ENCODE results near the gene SRPRB.

DNA sequence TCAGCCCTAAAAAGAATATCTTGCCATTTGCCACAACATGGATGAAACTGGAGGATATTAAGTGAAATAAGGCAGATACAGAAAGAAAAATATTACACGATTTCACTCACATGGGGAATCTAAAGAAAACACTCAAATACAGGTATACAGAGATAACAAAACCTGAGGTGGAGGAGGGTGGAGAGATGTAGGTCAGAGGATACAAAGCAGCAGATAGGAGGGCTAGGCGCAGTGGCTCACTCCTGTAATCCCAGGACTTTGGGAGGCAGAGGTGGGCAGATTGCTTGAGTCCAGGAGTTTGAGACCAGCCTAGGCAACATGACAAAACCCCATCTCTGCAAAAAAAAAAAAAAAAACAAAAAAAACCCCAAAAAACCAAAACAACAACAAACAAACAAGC lies 23.2 kb upstream of the SRPRB start:
- TF ChIP-seq, protein P1, sequence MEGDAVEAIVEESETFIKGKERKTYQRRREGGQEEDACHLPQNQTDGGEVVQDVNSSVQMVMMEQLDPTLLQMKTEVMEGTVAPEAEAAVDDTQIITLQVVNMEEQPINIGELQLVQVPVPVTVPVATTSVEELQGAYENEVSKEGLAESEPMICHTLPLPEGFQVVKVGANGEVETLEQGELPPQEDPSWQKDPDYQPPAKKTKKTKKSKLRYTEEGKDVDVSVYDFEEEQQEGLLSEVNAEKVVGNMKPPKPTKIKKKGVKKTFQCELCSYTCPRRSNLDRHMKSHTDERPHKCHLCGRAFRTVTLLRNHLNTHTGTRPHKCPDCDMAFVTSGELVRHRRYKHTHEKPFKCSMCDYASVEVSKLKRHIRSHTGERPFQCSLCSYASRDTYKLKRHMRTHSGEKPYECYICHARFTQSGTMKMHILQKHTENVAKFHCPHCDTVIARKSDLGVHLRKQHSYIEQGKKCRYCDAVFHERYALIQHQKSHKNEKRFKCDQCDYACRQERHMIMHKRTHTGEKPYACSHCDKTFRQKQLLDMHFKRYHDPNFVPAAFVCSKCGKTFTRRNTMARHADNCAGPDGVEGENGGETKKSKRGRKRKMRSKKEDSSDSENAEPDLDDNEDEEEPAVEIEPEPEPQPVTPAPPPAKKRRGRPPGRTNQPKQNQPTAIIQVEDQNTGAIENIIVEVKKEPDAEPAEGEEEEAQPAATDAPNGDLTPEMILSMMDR (IDR thresholded peaks at IDR 0.05): no peak
- no peak for TF ChIP-seq POLR2A (IDR thresholded peaks at IDR 0.05)
